Gastroesophageal sphincter (tissue), 4 donors: ENCODE data around the gene ZNF789. TPM values are rescaled to one million over a fixed set of nuclear protein-coding genes. Genes with fewer than 3 reads are reported as not detected.

Source experiments
- ATAC-seq: fragments of 150-250 bp; one replicate; pipeline ENCODE4 v1.9.1; 2016; ENCODE audit warnings: mild to moderate bottlenecking, moderate library complexity
- H3K27ac ChIP-seq, 4 donors: fragments of 200-600 bp; sonication (generic) in 3 of 4; 1 replicate in 3 of 4; 2 replicates in 1 of 4; pipeline ENCODE4 v1.5.1; 2016 to 2019
- H3K27me3 ChIP-seq: fragments of 200-600 bp; sonication (generic); one replicate; pipeline ENCODE4 v1.5.1; 2019
- H3K36me3 ChIP-seq, 2 donors: fragments of 200-600 bp; sonication (generic); one replicate each; pipeline ENCODE4 v1.5.1; 2019; ENCODE audit warnings: control low read depth in 1 of 2
- H3K4me1 ChIP-seq, 3 donors: fragments of 200-600 bp; sonication (generic); 1 replicate in 2 of 3; 2 replicates in 1 of 3; pipeline ENCODE4 v1.5.1; 2016 to 2019; ENCODE audit warnings: control low read depth in 2 of 3
- H3K4me3 ChIP-seq, 2 donors: fragments of 200-600 bp; sonication (generic); one replicate each; pipeline ENCODE4 v1.5.1; 2019; ENCODE audit warnings: mild to moderate bottlenecking in 1 of 2, moderate library complexity in 1 of 2
- H3K9me3 ChIP-seq, 3 donors: fragments of 200-600 bp; sonication (generic); one replicate each; pipeline ENCODE4 v1.5.1; 2017 to 2019; ENCODE audit warnings: control low read depth in 2 of 3
- CTCF ChIP-seq, 4 experiments: fragments of 200-600 bp in 2 of 4; fragments of 450-650 bp in 2 of 4; sonication (generic) in 1 of 4; IDR thresholded peaks; one replicate each; pipeline ENCODE4 v1.5.1; 2017 to 2019; ENCODE audit warnings: antibody characterized with exemption in 4 of 4, mild to moderate bottlenecking in 2 of 4, moderate library complexity in 2 of 4
- EP300 ChIP-seq: sonication (generic); formaldehyde crosslinking; IDR thresholded peaks from one replicate; pipeline ENCODE4 v1.6.1; 2017; ENCODE audit warnings: antibody characterized with exemption, mild to moderate bottlenecking
- POLR2A ChIP-seq, 2 donors: fragments of 450-650 bp; IDR thresholded peaks; one replicate each; pipeline ENCODE4 v1.6.1; 2017; ENCODE audit warnings: antibody characterized with exemption in 2 of 2, mild to moderate bottlenecking in 2 of 2, moderate library complexity in 1 of 2
- POLR2AphosphoS5 ChIP-seq: sonication (generic); formaldehyde crosslinking; IDR thresholded peaks from one replicate; pipeline ENCODE4 v1.6.1; 2017; ENCODE audit warnings: antibody characterized with exemption
- WGBS, 2 donors: methylation state at CpG; one replicate each; pipeline ENCODE4 v1.1.5; 2018; ENCODE audit warnings: low coverage in 1 of 2; 5-methylcytosine and 5-hydroxymethylcytosine counted together
- total RNA-seq, 4 donors: library from RNA; depleted of rRNA; stranded (reverse); fragments of >200 nt; gene quantifications; one replicate each; pipeline ENCODE4 v1.1.0, GENCODE V29; 2016

The ZNF789 gene
- total RNA-seq, 4 donors from 2014 or later, result 1.4 to 4.8 (median 4.6) TPM

GRCh38 chr7:99525713-99526440 lies 53.2 kb downstream of the ZNF789 start:
- no peak for TF ChIP-seq POLR2AphosphoS5
- TF ChIP-seq POLR2A (IDR thresholded peaks at IDR 0.05), result no peak
- no peak for TF ChIP-seq CTCF (IDR thresholded peaks at IDR 0.05)
- TF ChIP-seq EP300, result no peak
- ATAC-seq, result no peak
- Histone ChIP-seq H3K36me3 (peaks cover 0 to 93% of the 10 kb centered on the region in 2 donors), H3K27ac (no peak overlapping the region), H3K4me3 (no peak overlapping the region), H3K9me3 (peaks cover 0 to 24% (median 0%) of the 10 kb centered on the region in 3 donors), H3K4me1 (no peaks in the 10 kb centered on the region), H3K27me3 (no peaks in the 10 kb centered on the region)
- WGBS, 2 donors, result 82 to 91% methylated on average over 9 to 14 of the region's 21 CpGs

- Histone ChIP-seq H3K4me3 (no peak overlapping the region), H3K36me3 (peaks cover 0 to 80% of the 10 kb centered on the region in 2 donors)
- TF ChIP-seq POLR2AphosphoS5, result no peak
These were observed 58.7 kb downstream of the ZNF789 start for GRCh38 chr7:99531354-99531765.

GRCh38 chr7:99535667-99536066 lies 63.0 kb downstream of the ZNF789 start:
- Histone ChIP-seq H3K9me3 (peaks cover 0 to 64% (median 7%) of the 10 kb centered on the region in 3 donors), H3K27ac (no peak overlapping the region), H3K27me3 (no peaks in the 10 kb centered on the region), H3K4me1 (no peaks in the 10 kb centered on the region), H3K36me3 (peaks cover 0 to 37% of the 10 kb centered on the region in 2 donors), H3K4me3 (no peak overlapping the region)
- no peak for ATAC-seq
- WGBS, 2 donors, result 100% methylated on average over 1 to 2 of the region's 2 CpGs
- TF ChIP-seq EP300 (no peak), CTCF (IDR thresholded peaks at IDR 0.05) (no peak), POLR2A (IDR thresholded peaks at IDR 0.05) (no peak), POLR2AphosphoS5 (no peak)

More at GRCh38 chr7:99531354-99531765, 58.7 kb downstream of the ZNF789 start:
- ATAC-seq, result no peak
- Histone ChIP-seq H3K9me3 (peaks cover 0 to 59% (median 6%) of the 10 kb centered on the region in 3 donors), H3K27ac (no peak overlapping the region), H3K4me1 (no peaks in the 10 kb centered on the region), H3K27me3 (no peaks in the 10 kb centered on the region)
- 93 to 97% methylated on average over 8 to 12 of the region's 12 CpGs for WGBS, 2 donors

Other genes with a start within 250 kb of the ZNF789 start
- not detected for gene MYH16, start 200.1 kb upstream of the ZNF789 start, total RNA-seq
- gene ARPC1A, start 147.0 kb upstream of the ZNF789 start, total RNA-seq, result 100 to 1,000 TPM in 2 of 4 donors, 10 to 100 TPM in 2; 75.0 to 112 (median 98.3) TPM
- 100 to 1,000 TPM in 3 of 4 donors, 10 to 100 TPM in 1; 69.9 to 158 (median 138) TPM for gene ARPC1B, start 98.2 kb upstream of the ZNF789 start, total RNA-seq
- gene PDAP1, start 64.3 kb upstream of the ZNF789 start, total RNA-seq, result 100 to 1,000 TPM in 3 of 4 donors, 10 to 100 TPM in 1; 91.7 to 155 (median 123) TPM
- gene BUD31, start 63.9 kb upstream of the ZNF789 start, total RNA-seq, result 10 to 100 TPM; 47.3 to 73.4 (median 70.0) TPM
- gene PTCD1, start 34.1 kb upstream of the ZNF789 start, total RNA-seq, result 10 to 100 TPM in 1 of 4 donors, 1 to 10 TPM in 3; 6.2 to 10.8 (median 7.3) TPM
- gene CPSF4, start 33.9 kb upstream of the ZNF789 start, total RNA-seq, result 10 to 100 TPM; 13.6 to 34.6 (median 23.0) TPM
- gene ATP5MF, start 6.7 kb upstream of the ZNF789 start, total RNA-seq, result 100 to 1,000 TPM; 443 to 971 (median 916) TPM
- 10 to 100 TPM; 29.9 to 54.1 (median 45.1) TPM for gene ZNF394, start 27.4 kb downstream of the ZNF789 start, total RNA-seq
- gene ZKSCAN5, start 31.8 kb downstream of the ZNF789 start, total RNA-seq, result 10 to 100 TPM in 2 of 4 donors, 1 to 10 TPM in 2; 7.5 to 12.5 (median 10.6) TPM
- 1 to 10 TPM; 3.5 to 8.6 (median 4.3) TPM for gene FAM200A, start 79.2 kb downstream of the ZNF789 start, total RNA-seq
- 100 to 1,000 TPM; 115 to 191 (median 116) TPM for gene ZNF655, start 85.8 kb downstream of the ZNF789 start, total RNA-seq
- 1 to 10 TPM in 2 of 4 donors, not detected in 2; 1.6 to 2.2 TPM for gene TMEM225B, start 125.4 kb downstream of the ZNF789 start, total RNA-seq
- gene ZSCAN25, start 144.1 kb downstream of the ZNF789 start, total RNA-seq, result 10 to 100 TPM; 10.9 to 26.5 (median 18.4) TPM
- gene CYP3A5, start 207.1 kb downstream of the ZNF789 start, total RNA-seq, result 1 to 10 TPM in 3 of 4 donors, under 1 TPM in 1; 0.47 to 5.3 (median 1.9) TPM